ENCODE measurements around the gene PABPN1. TPM values are rescaled to one million over a fixed set of nuclear protein-coding genes. Genes with fewer than 3 reads are reported as not detected.
A peak's percentile ranks its signal among the peaks of the same experiment; 100 is the strongest.

Gene PABPN1
- polyA plus RNA-seq, 1 donor from 2014 or later, result 431 TPM

DNA sequence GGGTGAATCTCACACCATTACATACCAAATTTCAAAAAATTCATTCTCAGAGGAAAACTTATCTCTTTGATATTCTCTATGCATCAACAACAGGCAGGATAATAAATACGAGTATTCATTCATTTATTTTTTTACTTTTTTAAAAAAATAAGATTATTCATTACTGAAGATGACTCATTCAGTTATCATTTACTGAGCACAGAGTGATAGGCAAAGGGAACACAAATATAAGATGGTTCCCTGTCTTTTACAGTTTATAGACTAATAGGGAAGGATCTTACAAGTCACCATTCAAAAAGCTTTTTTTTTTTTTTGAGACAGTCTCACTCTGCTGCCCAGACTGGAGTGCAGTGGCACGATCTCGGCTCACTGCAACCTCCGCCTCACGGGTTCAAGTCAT, 5.0 kb upstream of the PABPN1 start:
- H3F3A ChIP-seq (ENCODE audit: insufficient read depth, low read length, poor library complexity, severe bottlenecking), result peaks cover 10% of the 10 kb centered on the region
- no peaks in the 10 kb centered on the region for H3K9me2 ChIP-seq (ENCODE audit: insufficient read depth, low read length)
- no peak overlapping the region for H3K9ac ChIP-seq (ENCODE audit: low read length)
- no peak overlapping the region for H3K27ac ChIP-seq (ENCODE audit: low read length)
- no peaks in the 10 kb centered on the region for H3K27me3 ChIP-seq (ENCODE audit: insufficient read depth, low read depth, low read length)
- H3K4me3 ChIP-seq (ENCODE audit: low read length), result no peak overlapping the region
- no peaks in the 10 kb centered on the region for H4K20me1 ChIP-seq (ENCODE audit: insufficient read depth)
- TF ChIP-seq, protein P1, sequence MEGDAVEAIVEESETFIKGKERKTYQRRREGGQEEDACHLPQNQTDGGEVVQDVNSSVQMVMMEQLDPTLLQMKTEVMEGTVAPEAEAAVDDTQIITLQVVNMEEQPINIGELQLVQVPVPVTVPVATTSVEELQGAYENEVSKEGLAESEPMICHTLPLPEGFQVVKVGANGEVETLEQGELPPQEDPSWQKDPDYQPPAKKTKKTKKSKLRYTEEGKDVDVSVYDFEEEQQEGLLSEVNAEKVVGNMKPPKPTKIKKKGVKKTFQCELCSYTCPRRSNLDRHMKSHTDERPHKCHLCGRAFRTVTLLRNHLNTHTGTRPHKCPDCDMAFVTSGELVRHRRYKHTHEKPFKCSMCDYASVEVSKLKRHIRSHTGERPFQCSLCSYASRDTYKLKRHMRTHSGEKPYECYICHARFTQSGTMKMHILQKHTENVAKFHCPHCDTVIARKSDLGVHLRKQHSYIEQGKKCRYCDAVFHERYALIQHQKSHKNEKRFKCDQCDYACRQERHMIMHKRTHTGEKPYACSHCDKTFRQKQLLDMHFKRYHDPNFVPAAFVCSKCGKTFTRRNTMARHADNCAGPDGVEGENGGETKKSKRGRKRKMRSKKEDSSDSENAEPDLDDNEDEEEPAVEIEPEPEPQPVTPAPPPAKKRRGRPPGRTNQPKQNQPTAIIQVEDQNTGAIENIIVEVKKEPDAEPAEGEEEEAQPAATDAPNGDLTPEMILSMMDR (IDR thresholded peaks at IDR 0.05; ENCODE audit: poor library complexity, severe bottlenecking), result no peak
- no peak for TF ChIP-seq RAD21 (conservative IDR thresholded peaks at IDR 0.05)
- no peaks in the 10 kb centered on the region for H3K9me3 ChIP-seq (ENCODE audit: low read length)
- no peaks in the 10 kb centered on the region for H3K36me3 ChIP-seq (ENCODE audit: insufficient read depth, low read length)
- H3K79me2 ChIP-seq (replicated peaks; ENCODE audit: insufficient read depth, low read length), result no peaks in the 10 kb centered on the region
- H3K4me2 ChIP-seq (ENCODE audit: low read length), result no peak overlapping the region
- H2AFZ ChIP-seq (ENCODE audit: low read depth, low read length), result no peak overlapping the region

DNA sequence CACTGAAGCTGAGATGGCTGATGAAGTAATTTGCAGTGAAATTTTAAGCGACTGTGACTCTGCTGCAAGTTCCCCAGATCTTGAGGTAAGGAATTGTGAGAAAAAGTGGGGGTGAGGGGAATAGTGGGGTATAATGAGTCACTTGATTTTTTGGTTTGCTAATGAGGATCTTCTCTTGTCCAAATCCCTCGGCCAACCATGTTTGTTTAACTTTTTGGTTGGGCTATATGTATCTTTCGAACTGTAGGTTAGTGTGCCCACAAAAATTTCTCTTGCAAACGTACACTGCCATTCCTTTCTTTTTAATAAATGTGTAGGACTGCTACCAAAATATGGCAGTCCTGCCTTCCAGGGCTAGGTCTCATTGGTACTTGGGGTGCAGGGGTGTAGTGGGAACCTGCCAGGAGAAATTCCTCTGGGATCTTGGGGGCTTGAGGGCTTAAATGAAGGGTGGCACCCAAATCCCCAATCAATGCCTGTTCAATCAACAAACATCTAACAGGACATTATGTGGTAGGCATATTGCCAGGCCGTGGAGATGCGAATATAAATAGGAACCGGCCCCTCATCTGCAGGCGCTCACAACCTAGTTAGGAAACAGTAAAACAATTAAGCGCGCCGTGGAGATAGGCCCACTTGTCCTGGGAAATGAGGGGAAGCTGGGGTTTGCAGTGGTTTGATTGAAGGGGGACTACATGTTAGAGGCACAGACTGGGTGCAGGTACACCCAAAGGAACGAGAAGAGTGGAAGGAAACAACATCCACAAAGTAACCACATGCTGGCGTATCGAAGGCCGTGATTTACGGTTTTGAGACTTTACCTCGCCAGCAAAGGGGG, 1.3 kb upstream of the PABPN1 start:
- Histone ChIP-seq H4K20me1 (ENCODE audit: insufficient read depth) (no peaks in the 10 kb centered on the region), H3K9me3 (ENCODE audit: low read length) (no peaks in the 10 kb centered on the region), H3K79me2 (replicated peaks; ENCODE audit: insufficient read depth, low read length) (peaks cover 23% of the 10 kb centered on the region), H3K9ac (ENCODE audit: low read length) (peak overlapping the region; percentile 72), H3K27ac (ENCODE audit: low read length) (peak overlapping the region; percentile 97), H2AFZ (ENCODE audit: low read depth, low read length) (peak overlapping the region; percentile 92), H3K9me2 (ENCODE audit: insufficient read depth, low read length) (no peaks in the 10 kb centered on the region), H3K27me3 (ENCODE audit: insufficient read depth, low read depth, low read length) (no peaks in the 10 kb centered on the region), H3K4me2 (ENCODE audit: low read length) (peak overlapping the region; percentile 65), H3F3A (ENCODE audit: insufficient read depth, low read length, poor library complexity, severe bottlenecking) (peaks cover 10% of the 10 kb centered on the region), H3K4me3 (ENCODE audit: low read length) (peak overlapping the region; percentile 64), H3K36me3 (ENCODE audit: insufficient read depth, low read length) (no peaks in the 10 kb centered on the region)
- TF ChIP-seq EZH2 (IDR thresholded peaks at IDR 0.05; ENCODE audit: borderline replicate concordance, insufficient read depth, low read length, poor library complexity, severe bottlenecking), result no peak
- TF ChIP-seq MXI1 (conservative IDR thresholded peaks at IDR 0.05; ENCODE audit: poor library complexity, severe bottlenecking), result no peak
- TF ChIP-seq EP300 (conservative IDR thresholded peaks at IDR 0.05; ENCODE audit: poor library complexity, severe bottlenecking), result no peak
- TF ChIP-seq, protein P1 (IDR thresholded peaks at IDR 0.05; ENCODE audit: poor library complexity, severe bottlenecking), result no peak
- no peak for TF ChIP-seq SMC3 (conservative IDR thresholded peaks at IDR 0.05; ENCODE audit: poor library complexity)
- no peak for TF ChIP-seq TAF1 (IDR thresholded peaks at IDR 0.05; ENCODE audit: low read depth)
- no peak for TF ChIP-seq POLR2AphosphoS5 (IDR thresholded peaks at IDR 0.05)
- TF ChIP-seq RAD21 (conservative IDR thresholded peaks at IDR 0.05), result no peak
- TF ChIP-seq, protein P2, sequence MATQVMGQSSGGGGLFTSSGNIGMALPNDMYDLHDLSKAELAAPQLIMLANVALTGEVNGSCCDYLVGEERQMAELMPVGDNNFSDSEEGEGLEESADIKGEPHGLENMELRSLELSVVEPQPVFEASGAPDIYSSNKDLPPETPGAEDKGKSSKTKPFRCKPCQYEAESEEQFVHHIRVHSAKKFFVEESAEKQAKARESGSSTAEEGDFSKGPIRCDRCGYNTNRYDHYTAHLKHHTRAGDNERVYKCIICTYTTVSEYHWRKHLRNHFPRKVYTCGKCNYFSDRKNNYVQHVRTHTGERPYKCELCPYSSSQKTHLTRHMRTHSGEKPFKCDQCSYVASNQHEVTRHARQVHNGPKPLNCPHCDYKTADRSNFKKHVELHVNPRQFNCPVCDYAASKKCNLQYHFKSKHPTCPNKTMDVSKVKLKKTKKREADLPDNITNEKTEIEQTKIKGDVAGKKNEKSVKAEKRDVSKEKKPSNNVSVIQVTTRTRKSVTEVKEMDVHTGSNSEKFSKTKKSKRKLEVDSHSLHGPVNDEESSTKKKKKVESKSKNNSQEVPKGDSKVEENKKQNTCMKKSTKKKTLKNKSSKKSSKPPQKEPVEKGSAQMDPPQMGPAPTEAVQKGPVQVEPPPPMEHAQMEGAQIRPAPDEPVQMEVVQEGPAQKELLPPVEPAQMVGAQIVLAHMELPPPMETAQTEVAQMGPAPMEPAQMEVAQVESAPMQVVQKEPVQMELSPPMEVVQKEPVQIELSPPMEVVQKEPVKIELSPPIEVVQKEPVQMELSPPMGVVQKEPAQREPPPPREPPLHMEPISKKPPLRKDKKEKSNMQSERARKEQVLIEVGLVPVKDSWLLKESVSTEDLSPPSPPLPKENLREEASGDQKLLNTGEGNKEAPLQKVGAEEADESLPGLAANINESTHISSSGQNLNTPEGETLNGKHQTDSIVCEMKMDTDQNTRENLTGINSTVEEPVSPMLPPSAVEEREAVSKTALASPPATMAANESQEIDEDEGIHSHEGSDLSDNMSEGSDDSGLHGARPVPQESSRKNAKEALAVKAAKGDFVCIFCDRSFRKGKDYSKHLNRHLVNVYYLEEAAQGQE (IDR thresholded peaks at IDR 0.05; ENCODE audit: borderline replicate concordance), result no peak

Data from neural cell (in vitro differentiated cells).